HG03520 (cell line): ENCODE results near the gene FNDC3B.
A peak's percentile ranks its signal among the peaks of the same experiment; 100 is the strongest.

Source experiments
- ATAC-seq: cut with Tn5 transposase; IDR thresholded peaks from one replicate; pipeline ENCODE4 v1.9.1; 2021; ENCODE audit warnings: mild to moderate bottlenecking, moderate library complexity; ENCODE audit not compliant: unreplicated experiment

The FNDC3B gene

GRCh38 chr3:172321035-172321434 lies 281.7 kb downstream of the FNDC3B start:
- peak; percentile 67 for ATAC-seq

GRCh38 chr3:172323894-172324610 lies 284.7 kb downstream of the FNDC3B start:
- no peak for ATAC-seq

- no peak for ATAC-seq
Observed at GRCh38 chr3:172324611-172325203, 285.3 kb downstream of the FNDC3B start.

- ATAC-seq = no peak
Observed at GRCh38 chr3:172325461-172325860, 286.1 kb downstream of the FNDC3B start.

- no peak for ATAC-seq
Observed at GRCh38 chr3:172326993-172327392, 287.6 kb downstream of the FNDC3B start.

- no peak for ATAC-seq
Observed at GRCh38 chr3:172328282-172328681, 288.9 kb downstream of the FNDC3B start.

- ATAC-seq = no peak
Observed at GRCh38 chr3:172329070-172329469, 289.7 kb downstream of the FNDC3B start.

GRCh38 chr3:172330413-172330812 lies 291.0 kb downstream of the FNDC3B start:
- no peak for ATAC-seq

GRCh38 chr3:172332256-172333041 lies 293.1 kb downstream of the FNDC3B start:
- ATAC-seq = peak; percentile 68

- ATAC-seq = no peak
Observed at GRCh38 chr3:172333042-172333377, 293.6 kb downstream of the FNDC3B start.

GRCh38 chr3:172333692-172334457 lies 294.5 kb downstream of the FNDC3B start:
- ATAC-seq = no peak

GRCh38 chr3:172334671-172335207 lies 295.4 kb downstream of the FNDC3B start:
- ATAC-seq = no peak

GRCh38 chr3:172339892-172340291 lies 300.5 kb downstream of the FNDC3B start:
- ATAC-seq = no peak

GRCh38 chr3:172340583-172340982 lies 301.2 kb downstream of the FNDC3B start:
- ATAC-seq = no peak

- ATAC-seq = no peak
Observed at GRCh38 chr3:172341482-172342059, 302.2 kb downstream of the FNDC3B start.

GRCh38 chr3:172342097-172342659 lies 302.8 kb downstream of the FNDC3B start:
- no peak for ATAC-seq

- ATAC-seq = no peak
Observed at GRCh38 chr3:172343117-172343516, 303.7 kb downstream of the FNDC3B start.

- no peak for ATAC-seq
Observed at GRCh38 chr3:172343979-172344378, 304.6 kb downstream of the FNDC3B start.

- no peak for ATAC-seq
Observed at GRCh38 chr3:172346161-172346560, 306.8 kb downstream of the FNDC3B start.
